Urinary bladder (tissue), 4 donors: Measurements from ENCODE around the gene CACFD1. TPM values are rescaled to one million over a fixed set of nuclear protein-coding genes. Genes with fewer than 3 reads are reported as not detected.
A peak's percentile ranks its signal among the peaks of the same experiment; 100 is the strongest.

ENCODE experiments used
- DNase-seq: peaks from one replicate; pipeline ENCODE4 v3.0.0-alpha.2; 2015; ENCODE audit errors: extremely low spot score
- H3K27ac ChIP-seq: one replicate; pipeline ENCODE4 v1.5.1; 2013; ENCODE audit warnings: low read depth, mild to moderate bottlenecking, moderate library complexity
- H3K36me3 ChIP-seq: one replicate; pipeline ENCODE4 v1.6.1; 2013; ENCODE audit warnings: mild to moderate bottlenecking, moderate library complexity; ENCODE audit not compliant: insufficient read depth
- H3K4me1 ChIP-seq: one replicate; pipeline ENCODE4 v1.6.1; 2013; ENCODE audit warnings: mild to moderate bottlenecking, moderate library complexity; ENCODE audit not compliant: insufficient read depth
- H3K4me3 ChIP-seq: one replicate; pipeline ENCODE4 v1.5.1; 2013; ENCODE audit warnings: low read depth, low read length
- WGBS: extraction: QIAGEN DNeasy Blood & Tissue Kit; methylation state at CpG from one replicate; pipeline ENCODE4 v1.1.7; 2013; 5-methylcytosine and 5-hydroxymethylcytosine counted together
- polyA plus RNA-seq: library from polyadenylated mRNA; stranded (reverse); fragments of 200-250 nt; gene quantifications from one replicate; pipeline ENCODE4 v1.2.3, GENCODE V29; 2013
- total RNA-seq: library from RNA; depleted of rRNA; stranded (reverse); fragments of >200 nt; gene quantifications from one replicate; pipeline ENCODE4 v1.2.3, GENCODE V29; 2014
- donor health status: healthy with polysubstance abuse.
- donor health status: healthy.

CACFD1 gene
- total and polyA plus RNA-seq, 2 donors: 5.9 to 19.5 TPM

- no peak overlapping the region for H3K4me3 ChIP-seq
- peaks cover 1% of the 10 kb centered on the region for H3K4me1 ChIP-seq
- WGBS: 89% methylated on average over 20 of the region's 20 CpGs
- H3K27ac ChIP-seq: no peak overlapping the region
- DNase-seq: no peak
- no peaks in the 10 kb centered on the region for H3K36me3 ChIP-seq
These were observed 15.1 kb downstream of the CACFD1 start for GRCh38 chr9:133474853-133475252.

GRCh38 chr9:133475292-133476012 lies 15.7 kb downstream of the CACFD1 start:
- Histone ChIP-seq H3K4me1 (peaks cover 1% of the 10 kb centered on the region), H3K36me3 (no peaks in the 10 kb centered on the region), H3K4me3 (no peak overlapping the region), H3K27ac (no peak overlapping the region)
- WGBS: 92% methylated on average over 27 of the region's 27 CpGs
- DNase-seq: no peak

- no peaks in the 10 kb centered on the region for H3K36me3 ChIP-seq
- no peak overlapping the region for H3K27ac ChIP-seq
- 88% methylated on average over 27 of the region's 27 CpGs for WGBS
- H3K4me3 ChIP-seq: no peak overlapping the region
- DNase-seq: no peak
- H3K4me1 ChIP-seq: peaks cover 1% of the 10 kb centered on the region
These were observed 16.5 kb downstream of the CACFD1 start for GRCh38 chr9:133476036-133476931.

GRCh38 chr9:133476941-133477340 lies 17.2 kb downstream of the CACFD1 start:
- Histone ChIP-seq H3K4me1 (peaks cover 1% of the 10 kb centered on the region), H3K36me3 (no peaks in the 10 kb centered on the region), H3K4me3 (no peak overlapping the region), H3K27ac (no peak overlapping the region)
- no peak for DNase-seq
- WGBS: 95% methylated on average over 21 of the region's 21 CpGs

- Histone ChIP-seq H3K36me3 (no peaks in the 10 kb centered on the region), H3K27ac (no peak overlapping the region), H3K4me3 (no peak overlapping the region), H3K4me1 (peaks cover 1% of the 10 kb centered on the region)
- 94% methylated on average over 4 of the region's 4 CpGs for WGBS
- DNase-seq: no peak
These were observed 17.7 kb downstream of the CACFD1 start for GRCh38 chr9:133477461-133477860.

GRCh38 chr9:133477992-133478850 lies 18.4 kb downstream of the CACFD1 start:
- Histone ChIP-seq H3K4me1 (peaks cover 1% of the 10 kb centered on the region), H3K36me3 (no peaks in the 10 kb centered on the region), H3K4me3 (peak overlapping the region; percentile 27), H3K27ac (no peak overlapping the region)
- DNase-seq: no peak
- WGBS: 41% methylated on average over 17 of the region's 17 CpGs

- H3K4me1 ChIP-seq: peaks cover 1% of the 10 kb centered on the region
- no peak within 1 kb of the TSS for H3K27ac ChIP-seq
These were observed 19.3 kb downstream of the CACFD1 start, which contains the start of gene SLC2A6 for GRCh38 chr9:133478851-133479711. TSS of gene SLC2A6 (minus strand) at chr9:133479099. CDS start at chr9:133479059, 40 bp downstream.

GRCh38 chr9:133483611-133484010 lies 23.8 kb downstream of the CACFD1 start:
- Histone ChIP-seq H3K27ac (no peak overlapping the region), H3K36me3 (no peaks in the 10 kb centered on the region), H3K4me1 (no peaks in the 10 kb centered on the region), H3K4me3 (no peak overlapping the region)
- no peak for DNase-seq
- WGBS: 75% methylated on average over 9 of the region's 9 CpGs

More at GRCh38 chr9:133478851-133479711, 19.3 kb downstream of the CACFD1 start, which contains the start of gene SLC2A6:
- Histone ChIP-seq H3K36me3 (no peaks in the 10 kb centered on the region), H3K4me3 (peak within 1 kb of the TSS; percentile 27)
- WGBS: under 1% methylated on average over 84 of the region's 84 CpGs
- no peak for DNase-seq

GRCh38 chr9:133484671-133485437 lies 25.1 kb downstream of the CACFD1 start:
- Histone ChIP-seq H3K36me3 (no peaks in the 10 kb centered on the region), H3K4me3 (no peak overlapping the region), H3K4me1 (no peaks in the 10 kb centered on the region), H3K27ac (peak overlapping the region; percentile 46)
- 53% methylated on average over 22 of the region's 22 CpGs for WGBS
- peak; percentile 28 for DNase-seq

- no peak for DNase-seq
- no peak overlapping the region for H3K4me3 ChIP-seq
- peak overlapping the region; percentile 46 for H3K27ac ChIP-seq
- no peaks in the 10 kb centered on the region for H3K4me1 ChIP-seq
- H3K36me3 ChIP-seq: no peaks in the 10 kb centered on the region
- WGBS: 65% methylated on average over 25 of the region's 25 CpGs
These were observed 25.9 kb downstream of the CACFD1 start for GRCh38 chr9:133485531-133486260.

GRCh38 chr9:133487331-133487725 lies 27.6 kb downstream of the CACFD1 start:
- 93% methylated on average over 8 of the region's 8 CpGs for WGBS
- no peak for DNase-seq

More at GRCh38 chr9:133487331-133487725, 27.6 kb downstream of the CACFD1 start:
- Histone ChIP-seq H3K4me3 (no peak overlapping the region), H3K27ac (no peak overlapping the region), H3K4me1 (no peaks in the 10 kb centered on the region), H3K36me3 (no peaks in the 10 kb centered on the region)
